GM18951 (cell line): ENCODE results near the gene TTC4.
"Not testable (repeated sequence)": the region's sequence is repeated elsewhere in the genome, so short reads cannot be mapped to it uniquely, and the experiment has no call there.

Source experiments
- POLR2A ChIP-seq: IDR thresholded peaks from 4 replicates; pipeline ENCODE4 v1.6.1; 2011; ENCODE audit warnings: mild to moderate bottlenecking; ENCODE audit not compliant: insufficient read length, insufficient read depth; ENCODE audit errors: extremely low read depth
- in situ Hi-C: fragments of 300-500 bp; cut with MboI; formaldehyde crosslinking; loops from one replicate; pipeline ENCODE4 v1.12.0; 2022; ENCODE audit warnings: low sequenced_read_pairs, mixed read lengths, inconsistent platforms; ENCODE audit not compliant: unreplicated experiment

TTC4 gene

GRCh38 chr1:54768093-54768492 lies 52.4 kb downstream of the TTC4 start:
- no peak for TF ChIP-seq POLR2A
- in situ Hi-C loops, result no loop called here

- in situ Hi-C loops, result no loop called here
- no peak for TF ChIP-seq POLR2A
Observed at GRCh38 chr1:54772951-54773350, 57.3 kb downstream of the TTC4 start.

GRCh38 chr1:54774820-54775498 lies 59.3 kb downstream of the TTC4 start:
- no peak for TF ChIP-seq POLR2A
- in situ Hi-C loops, result no loop called here

- in situ Hi-C loops, result not testable (repeated sequence)
Observed at GRCh38 chr1:54775828-54776721, 60.4 kb downstream of the TTC4 start.

- no peak for TF ChIP-seq POLR2A
- in situ Hi-C loops, result no loop called here
Observed at GRCh38 chr1:54777011-54777410, 61.4 kb downstream of the TTC4 start.

GRCh38 chr1:54777431-54777830 lies 61.8 kb downstream of the TTC4 start:
- no peak for TF ChIP-seq POLR2A
- in situ Hi-C loops, result no loop called here

GRCh38 chr1:54781023-54781723 lies 65.5 kb downstream of the TTC4 start:
- no peak for TF ChIP-seq POLR2A
- in situ Hi-C loops, result no loop called here

- in situ Hi-C loops, result no loop called here
- TF ChIP-seq POLR2A, result no peak
Observed at GRCh38 chr1:54782156-54782555, 66.5 kb downstream of the TTC4 start.

- in situ Hi-C loops, result no loop called here
- no peak for TF ChIP-seq POLR2A
Observed at GRCh38 chr1:54782588-54782987, 66.9 kb downstream of the TTC4 start.

- TF ChIP-seq POLR2A, result no peak
- in situ Hi-C loops, result no loop called here
Observed at GRCh38 chr1:54784066-54784465, 68.4 kb downstream of the TTC4 start.

- no peak for TF ChIP-seq POLR2A
Observed at GRCh38 chr1:54786778-54787177, 71.1 kb downstream of the TTC4 start.

GRCh38 chr1:54787604-54788003 lies 71.9 kb downstream of the TTC4 start:
- in situ Hi-C loops, result no loop called here
- no peak for TF ChIP-seq POLR2A

More at GRCh38 chr1:54786778-54787177, 71.1 kb downstream of the TTC4 start:
- in situ Hi-C loops, result no loop called here

GRCh38 chr1:54788459-54788858 lies 72.8 kb downstream of the TTC4 start:
- in situ Hi-C loops, result no loop called here
- no peak for TF ChIP-seq POLR2A
